WTC11 (cell line): ENCODE results near the gene FGF14.

Experiments
- CTCF ChIP-seq: fragments of 200-600 bp; IDR thresholded peaks from 2 replicates; pipeline ENCODE4 v1.8.0; 2022; ENCODE audit warnings: antibody characterized with exemption
- ESRRA ChIP-seq: sonication (generic); formaldehyde crosslinking; IDR thresholded peaks from 2 replicates; pipeline ENCODE4 v1.8.1; 2022; ENCODE audit warnings: mild to moderate bottlenecking, missing genetic modification reagents, borderline replicate concordance
- JUN ChIP-seq: sonication (generic); formaldehyde crosslinking; IDR thresholded peaks from 2 replicates; pipeline ENCODE4 v1.8.0; 2023; ENCODE audit warnings: mild to moderate bottlenecking, missing genetic modification reagents
- NFYB ChIP-seq: sonication (generic); formaldehyde crosslinking; conservative IDR thresholded peaks from 2 replicates; pipeline ENCODE4 v1.8.0; 2022; ENCODE audit warnings: low read depth, missing genetic modification reagents
- PREB ChIP-seq: sonication (generic); formaldehyde crosslinking; IDR thresholded peaks from 2 replicates; pipeline ENCODE4 v1.8.1; 2022; ENCODE audit warnings: mild to moderate bottlenecking, missing genetic modification reagents, moderate library complexity, borderline replicate concordance
- STAT6 ChIP-seq: sonication (generic); formaldehyde crosslinking; conservative IDR thresholded peaks from 2 replicates; pipeline ENCODE4 v1.8.1; 2023; ENCODE audit warnings: mild to moderate bottlenecking, low read depth, missing genetic modification reagents, moderate library complexity
- TEAD1 ChIP-seq: sonication (generic); formaldehyde crosslinking; IDR thresholded peaks from 2 replicates; pipeline ENCODE4 v1.8.0; 2022; ENCODE audit warnings: mild to moderate bottlenecking, missing genetic modification reagents
- ZNF512 ChIP-seq: sonication (generic); formaldehyde crosslinking; IDR thresholded peaks from 2 replicates; pipeline ENCODE4 v1.8.1; 2022; ENCODE audit warnings: missing genetic modification reagents, borderline replicate concordance

- TF ChIP-seq TEAD1 (no peak), CTCF (no peak), JUN (CRISPR knock-in tag) (no peak), ESRRA (CRISPR knock-in tag) (no peak), STAT6 (no peak), NFYB (CRISPR knock-in tag) (no peak), ZNF512 (no peak), PREB (CRISPR knock-in tag) (no peak)
These were observed 728.3 kb downstream of the FGF14 start for GRCh38 chr13:101673360-101674105.
